Transverse colon (tissue), 3 donors: ENCODE data around the gene CFAP46.

ENCODE experiments used
- CTCF ChIP-seq, 5 experiments: fragments of 200-600 bp in 3 of 5; fragments of 450-650 bp in 2 of 5; sonication (generic) in 3 of 5; IDR thresholded peaks; 1 replicate in 2 of 5; 2 replicates in 3 of 5; pipeline ENCODE4 v1.5.1; 2016 to 2017; ENCODE audit warnings: antibody characterized with exemption in 5 of 5, inconsistent platforms in 3 of 5, mild to moderate bottlenecking in 2 of 5, moderate library complexity in 1 of 5
- EP300 ChIP-seq: sonication (generic); formaldehyde crosslinking; IDR thresholded peaks from one replicate; pipeline ENCODE4 v1.6.1; 2017; ENCODE audit warnings: antibody characterized with exemption, low read depth
- POLR2A ChIP-seq: fragments of 450-650 bp; IDR thresholded peaks from one replicate; pipeline ENCODE4 v1.6.1; 2016; ENCODE audit warnings: antibody characterized with exemption, mild to moderate bottlenecking, moderate library complexity

GRCh38 chr10:132986576-132986975, 44.2 kb upstream of the CFAP46 start:
- TF ChIP-seq POLR2A (no peak), CTCF (IDR thresholded peaks at IDR 0.05) (no peak), EP300 (no peak)
